CD4-positive, alpha-beta T cell (primary cell): ENCODE measurements around the gene NLE1. TPM values are rescaled to one million over a fixed set of nuclear protein-coding genes. Genes with fewer than 3 reads are reported as not detected.

Experiments used
- ATAC-seq: fragments of 200-7000 bp; cut with Tn5 transposase; one replicate; pipeline ENCODE4 v1.10.0; 2022; ENCODE audit warnings: mild to moderate bottlenecking; ENCODE audit not compliant: poor library complexity
- CTCF ChIA-PET: fragments of 350-600 bp; sonication (Branson Sonifier 250); formaldehyde crosslinking; loops from one replicate; lab custom pipeline; 2021; ENCODE audit warnings: antibody characterized with exemption, inconsistent platforms; lab: Charles Lee
- POLR2A ChIA-PET: fragments of 350-600 bp; sonication (Branson Sonifier 250); formaldehyde crosslinking; loops from one replicate; lab custom pipeline; 2021; ENCODE audit warnings: antibody characterized with exemption, inconsistent platforms; lab: Charles Lee
- DNase-seq, 14 experiments: peaks; one replicate each; pipeline ENCODE4 v3.0.0-alpha.2; 2013 to 2020; ENCODE audit warnings: mixed read lengths in 2 of 14
- H3K27ac ChIP-seq, 2 donors: one replicate each; pipeline versions ENCODE4 v1.5.1 to v1.7.0; 2013; ENCODE audit warnings: low read length in 2 of 2, low read depth in 1 of 2, mild to moderate bottlenecking in 1 of 2
- H3K27me3 ChIP-seq, 2 experiments: 1 replicate in 1 of 2; 2 replicates in 1 of 2; pipeline versions ENCODE4 v1.6.1 to v1.7.0; 2013; ENCODE audit warnings: low read length in 2 of 2, control low read depth in 1 of 2, mild to moderate bottlenecking in 1 of 2, moderate library complexity in 1 of 2; ENCODE audit not compliant: insufficient read depth in 2 of 2, control insufficient read depth in 1 of 2
- H3K36me3 ChIP-seq: one replicate; pipeline ENCODE4 v1.6.1; 2013; ENCODE audit warnings: low read length, control low read depth; ENCODE audit not compliant: insufficient read depth
- H3K4me1 ChIP-seq: one replicate; pipeline ENCODE4 v1.6.1; 2013; ENCODE audit warnings: low read length, control low read depth; ENCODE audit not compliant: insufficient read depth
- H3K4me3 ChIP-seq: one replicate; pipeline ENCODE4 v1.5.1; 2013; ENCODE audit warnings: mild to moderate bottlenecking, low read length, moderate library complexity
- H3K9me3 ChIP-seq, 2 experiments: 1 replicate in 1 of 2; 2 replicates in 1 of 2; pipeline versions ENCODE4 v1.6.1 to v1.7.0; 2013; ENCODE audit warnings: low read length in 2 of 2, mild to moderate bottlenecking in 2 of 2, control low read depth in 1 of 2, moderate library complexity in 1 of 2; ENCODE audit not compliant: control insufficient read depth in 1 of 2, insufficient read depth in 1 of 2
- H3K27ac Mint-ChIP-seq: one replicate; pipeline ENCODE4 v1.8.0; 2020; ENCODE audit warnings: mixed read lengths
- H3K27me3 Mint-ChIP-seq: one replicate; pipeline ENCODE4 v1.8.0; 2021; ENCODE audit warnings: mixed read lengths
- H3K36me3 Mint-ChIP-seq: one replicate; pipeline ENCODE4 v1.8.0; 2021; ENCODE audit warnings: low read depth, mixed read lengths
- H3K4me1 Mint-ChIP-seq: one replicate; pipeline ENCODE4 v1.8.0; 2021; ENCODE audit warnings: low read depth, mixed read lengths
- H3K4me3 Mint-ChIP-seq: one replicate; pipeline ENCODE4 v1.8.0; 2020; ENCODE audit warnings: mild to moderate bottlenecking, mixed read lengths
- H3K9me3 Mint-ChIP-seq: one replicate; pipeline ENCODE4 v1.8.0; 2020; ENCODE audit warnings: mixed read lengths
- intact Hi-C, 2 experiments: fragments of 100-400 bp; cut with DNase I in 1 of 2; cut with micrococcal nuclease in 1 of 2; formaldehyde crosslinking; loops; one replicate each; pipeline versions ENCODE4 v1.15.1 to v1.9.0; 2023 to 2025; cut with DNase I, micrococcal nuclease
- total RNA-seq, 174 experiments: library from RNA in 2 of 174; stranded (reverse) in 2 of 174; gene quantifications; one replicate each; pipeline ENCODE4 v1.2.3 and lab custom pipeline; 2021 to 2026
- TF ChIP-seq, protein P1 (sequence below): fragments of 200-600 bp; IDR thresholded peaks from one replicate; pipeline ENCODE4 v1.8.0; 2022; ENCODE audit warnings: antibody characterized with exemption, mild to moderate bottlenecking

The NLE1 gene
- total RNA-seq, 2 experiments from 2014 or later = 8.9 to 9.5 TPM

GRCh38 chr17:35101725-35102124 lies 40.4 kb downstream of the NLE1 start:
- Histone ChIP-seq H3K36me3 (peaks cover 52% of the 10 kb centered on the region), H3K27me3 (no peaks in the 10 kb centered on the region), H3K9me3 (no peaks in the 10 kb centered on the region), H3K4me1 (no peaks in the 10 kb centered on the region), H3K4me3 (no peak overlapping the region), H3K27ac (no peak overlapping the region)
- CTCF ChIA-PET = interaction anchor here (1.3 to 1.6 kb wide), 2 partner anchors 9 to 18 kb away, joined by 3 to 6 read pairs; partner anchors contain the start of gene RAD51D
- ATAC-seq (no peak), DNase-seq (no peak)
- Mint-ChIP-seq H3K9me3 (no peaks in the 10 kb centered on the region), H3K4me3 (no peak overlapping the region), H3K27ac (no peak overlapping the region), H3K4me1 (no peaks in the 10 kb centered on the region), H3K27me3 (no peaks in the 10 kb centered on the region), H3K36me3 (peaks cover 71% of the 10 kb centered on the region)
- TF ChIP-seq, protein P1, sequence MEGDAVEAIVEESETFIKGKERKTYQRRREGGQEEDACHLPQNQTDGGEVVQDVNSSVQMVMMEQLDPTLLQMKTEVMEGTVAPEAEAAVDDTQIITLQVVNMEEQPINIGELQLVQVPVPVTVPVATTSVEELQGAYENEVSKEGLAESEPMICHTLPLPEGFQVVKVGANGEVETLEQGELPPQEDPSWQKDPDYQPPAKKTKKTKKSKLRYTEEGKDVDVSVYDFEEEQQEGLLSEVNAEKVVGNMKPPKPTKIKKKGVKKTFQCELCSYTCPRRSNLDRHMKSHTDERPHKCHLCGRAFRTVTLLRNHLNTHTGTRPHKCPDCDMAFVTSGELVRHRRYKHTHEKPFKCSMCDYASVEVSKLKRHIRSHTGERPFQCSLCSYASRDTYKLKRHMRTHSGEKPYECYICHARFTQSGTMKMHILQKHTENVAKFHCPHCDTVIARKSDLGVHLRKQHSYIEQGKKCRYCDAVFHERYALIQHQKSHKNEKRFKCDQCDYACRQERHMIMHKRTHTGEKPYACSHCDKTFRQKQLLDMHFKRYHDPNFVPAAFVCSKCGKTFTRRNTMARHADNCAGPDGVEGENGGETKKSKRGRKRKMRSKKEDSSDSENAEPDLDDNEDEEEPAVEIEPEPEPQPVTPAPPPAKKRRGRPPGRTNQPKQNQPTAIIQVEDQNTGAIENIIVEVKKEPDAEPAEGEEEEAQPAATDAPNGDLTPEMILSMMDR = no peak
- POLR2A ChIA-PET = no interaction called here
- intact Hi-C loops = no loop called here

DNA sequence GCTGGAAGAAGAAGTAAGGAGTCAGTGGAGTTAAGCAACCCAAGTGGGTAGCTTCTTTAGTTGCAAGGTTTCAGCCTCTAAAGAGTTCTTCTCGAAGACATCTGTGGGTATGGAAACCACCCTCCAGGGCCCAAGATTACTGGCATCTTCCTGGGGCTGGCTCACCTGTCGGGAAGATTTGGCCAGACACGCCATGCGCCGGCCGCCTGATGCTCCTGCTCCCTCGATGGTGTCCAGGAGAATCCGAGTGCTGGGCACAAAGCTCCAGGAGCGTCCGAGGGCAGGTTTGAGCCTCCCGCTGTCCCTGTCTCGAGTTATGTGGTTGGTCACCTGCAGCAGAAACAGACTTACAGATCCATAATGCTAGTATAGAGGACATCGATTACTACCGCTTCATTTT lies 41.1 kb downstream of the NLE1 start:
- H3K4me3 ChIP-seq = no peak overlapping the region
- H3K4me1 ChIP-seq = peaks cover 5% of the 10 kb centered on the region
- CTCF ChIA-PET = no interaction called here
- no peaks in the 10 kb centered on the region for H3K27me3 ChIP-seq
- DNase-seq (no peak), ATAC-seq (no peak)
- Mint-ChIP-seq H3K36me3 (peaks cover 65% of the 10 kb centered on the region), H3K4me3 (no peak overlapping the region), H3K9me3 (no peaks in the 10 kb centered on the region), H3K27ac (no peak overlapping the region), H3K27me3 (no peaks in the 10 kb centered on the region), H3K4me1 (no peaks in the 10 kb centered on the region)
- TF ChIP-seq, protein P1 = no peak
- no peaks in the 10 kb centered on the region for H3K9me3 ChIP-seq
- H3K36me3 ChIP-seq = peaks cover 45% of the 10 kb centered on the region
- H3K27ac ChIP-seq = no peak overlapping the region
- intact Hi-C loops = no loop called here
- POLR2A ChIA-PET = no interaction called here

DNA sequence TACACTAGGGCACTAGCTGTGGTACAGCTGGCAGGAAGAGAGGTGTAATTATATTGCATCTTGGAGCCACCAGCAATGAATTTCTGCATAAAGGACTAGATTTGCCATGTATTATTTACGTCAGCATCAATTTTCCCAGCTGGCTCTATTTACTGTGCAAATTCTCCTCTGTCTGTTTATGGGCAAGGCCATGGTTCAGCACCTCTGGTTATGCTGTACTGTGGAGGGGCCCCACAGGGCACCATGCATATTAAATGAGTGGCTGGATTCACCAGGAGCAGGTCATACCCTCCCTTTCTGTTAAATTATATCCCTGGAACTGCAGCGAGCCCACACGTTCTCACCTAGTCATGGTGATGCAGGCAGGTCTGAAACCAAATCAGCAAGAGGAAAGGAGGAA lies 42.2 kb downstream of the NLE1 start:
- Histone ChIP-seq H3K36me3 (peaks cover 35% of the 10 kb centered on the region), H3K9me3 (no peaks in the 10 kb centered on the region), H3K27me3 (no peaks in the 10 kb centered on the region), H3K4me3 (no peak overlapping the region), H3K27ac (no peak overlapping the region), H3K4me1 (peaks cover 5% of the 10 kb centered on the region)
- ATAC-seq (no peak), DNase-seq (no peak)
- Mint-ChIP-seq H3K36me3 (peaks cover 53% of the 10 kb centered on the region), H3K4me3 (no peak overlapping the region), H3K27me3 (no peaks in the 10 kb centered on the region), H3K4me1 (no peaks in the 10 kb centered on the region), H3K9me3 (no peaks in the 10 kb centered on the region), H3K27ac (no peak overlapping the region)
- ChIA-PET CTCF (no interaction called here), POLR2A (no interaction called here)
- intact Hi-C loops = no loop called here
- TF ChIP-seq, protein P1 = no peak
